Heart right ventricle (tissue), 16 donors: Measurements from ENCODE around the gene MAML2. TPM values are rescaled to one million over a fixed set of nuclear protein-coding genes. Genes with fewer than 3 reads are reported as not detected.
A peak's percentile ranks its signal among the peaks of the same experiment; 100 is the strongest.

Experiments used
- ATAC-seq, 8 donors: fragments of 200-7000 bp; cut with Tn5 transposase; one replicate each; pipeline ENCODE4 v1.9.1; 2020; ENCODE audit warnings: mild to moderate bottlenecking in 8 of 8, moderate library complexity in 8 of 8, moderate number of reproducible peaks in 1 of 8
- DNase-seq, 2 donors: peaks; one replicate each; pipeline ENCODE4 v3.0.0-alpha.2; 2020
- H3K27ac ChIP-seq, 10 donors: fragments of 200-600 bp; sonication (generic) in 2 of 10; one replicate each; pipeline versions ENCODE4 v1.5.0 to v1.8.0; 2020 to 2022; ENCODE audit warnings: mild to moderate bottlenecking in 3 of 10
- H3K27me3 ChIP-seq, 7 donors: fragments of 200-600 bp; one replicate each; pipeline ENCODE4 v1.8.0; 2021 to 2022; ENCODE audit warnings: mild to moderate bottlenecking in 2 of 7
- H3K36me3 ChIP-seq, 9 donors: fragments of 200-600 bp; sonication (generic) in 1 of 9; one replicate each; pipeline versions ENCODE4 v1.5.0 to v1.8.0; 2020 to 2022; ENCODE audit warnings: mild to moderate bottlenecking in 2 of 9
- H3K4me1 ChIP-seq, 9 donors: fragments of 200-600 bp; sonication (generic) in 1 of 9; one replicate each; pipeline versions ENCODE4 v1.5.0 to v1.8.0; 2020 to 2022; ENCODE audit warnings: mild to moderate bottlenecking in 4 of 9
- H3K4me3 ChIP-seq, 10 donors: fragments of 200-600 bp; sonication (generic) in 2 of 10; one replicate each; pipeline versions ENCODE4 v1.5.0 to v1.8.0; 2020 to 2022; ENCODE audit warnings: mild to moderate bottlenecking in 7 of 10, moderate library complexity in 2 of 10
- H3K9me3 ChIP-seq, 11 donors: fragments of 200-600 bp in 10 of 11; sonication (generic) in 2 of 11; one replicate each; pipeline versions ENCODE4 v1.5.0 to v1.8.0; 2013 to 2022; ENCODE audit warnings: mild to moderate bottlenecking in 2 of 11, control low read depth in 1 of 11, moderate library complexity in 1 of 11
- CTCF ChIP-seq, 9 donors: fragments of 200-600 bp; sonication (generic) in 2 of 9; IDR thresholded peaks; one replicate each; pipeline versions ENCODE4 v1.5.0 to v1.8.0; 2021 to 2022; ENCODE audit warnings: antibody characterized with exemption in 9 of 9, mild to moderate bottlenecking in 5 of 9, moderate library complexity in 1 of 9
- WGBS, 2 donors: extraction: QIAGEN DNeasy Blood & Tissue Kit; methylation state at CpG; one replicate each; pipeline ENCODE4 v1.1.7; 2013; ENCODE audit warnings: inconsistent platforms in 1 of 2; 5-methylcytosine and 5-hydroxymethylcytosine counted together
- intact Hi-C, 10 donors: fragments of 100-400 bp; cut with DNase I; formaldehyde crosslinking; loops; one replicate each; pipeline versions ENCODE4 v1.11.1 to v1.14.2; 2022
- polyA plus RNA-seq, 2 donors: library from polyadenylated mRNA; stranded (reverse); fragments of 200-250 nt; gene quantifications; one replicate each; pipeline ENCODE4 v1.2.3, GENCODE V29; 2013
- total RNA-seq, 10 donors: library from RNA; stranded (reverse); fragmentation: NEBNext Ultra II Directional in 3 of 10; extraction: Animal tissue kit (Norgen Biotek cat#: 25700) in 3 of 10; gene quantifications; one replicate each; pipeline versions ENCODE4 v1.2.1 to v1.2.4, GENCODE V29; 2021 to 2023
- donor health status: Arrhythmogenic right ventricular cardiomyopathy.
- donor health status: ischemic (EF 13 %, LVEDD 7.1; RV severe dilation, severe dysfunction).
- donor health status: healthy with polysubstance abuse.
- donor health status: DM: no; HTN: yes; CAD: no.
- donor health status: DM: no; HTN: no; CAD: no.
- donor health status: ischemic (EF 25% LVEDD 6.9; RV normal size, moderate dysfunction).
- donor health status: ischemic (EF 25% LVEDD 5.7; RV mildly dilated, moderate dysfunction).
- donor health status: healthy.
- donor health status: DM: yes; HTN: yes; CAD: no.
- donor health status: Ischemic cardiomyopathy.
- donor health status: ischemic (EF 35%, LVEDD 5.7; RV mildly dilated, moderate dysfunction).
- donor health status: nonischemic (EF 11% LVEDD 7.7; RV severe dilation, severe dysfunction).
- donor health status: DM: yes; HTN: yes; CAD: no.
- donor health status: PGD.
- donor health status: ischemic (EF 29% LVEDD 5.4; RV normal size, mild dysfunction).
- donor health status: nonischemic (EF 23%, LVEDD 6.1; RV moderate dilation, normal function).

Gene MAML2
- total and polyA plus RNA-seq, 12 donors = 1.3 to 6.1 (median 4.1) TPM

GRCh38 chr11:96119211-96119610 lies 223.8 kb downstream of the MAML2 start:
- no peak for ATAC-seq

GRCh38 chr11:96116376-96116775 lies 226.6 kb downstream of the MAML2 start:
- WGBS, 2 donors = 95 to 96% methylated on average over 3 of the region's 3 CpGs
- no peak overlapping the region for H3K27ac ChIP-seq
- no peaks in the 10 kb centered on the region for H3K9me3 ChIP-seq
- TF ChIP-seq CTCF (IDR thresholded peaks at IDR 0.05) = no peak
- no peaks in the 10 kb centered on the region for H3K36me3 ChIP-seq
- no peak overlapping the region for H3K4me3 ChIP-seq
- intact Hi-C loops = no loop called here
- DNase-seq = no peak
- no peaks in the 10 kb centered on the region for H3K27me3 ChIP-seq
- H3K4me1 ChIP-seq = peaks cover 2 to 35% (median 18%) of the 10 kb centered on the region in 9 donors
- no peak for ATAC-seq

More at GRCh38 chr11:96119211-96119610, 223.8 kb downstream of the MAML2 start:
- Histone ChIP-seq H3K27me3 (no peaks in the 10 kb centered on the region), H3K27ac (no peak overlapping the region), H3K9me3 (no peaks in the 10 kb centered on the region), H3K4me1 (peaks cover 0 to 10% (median 0%) of the 10 kb centered on the region in 9 donors), H3K4me3 (no peak overlapping the region), H3K36me3 (no peaks in the 10 kb centered on the region)
- TF ChIP-seq CTCF (IDR thresholded peaks at IDR 0.05) = no peak
- DNase-seq = no peak
- 65 to 87% methylated on average over 3 of the region's 3 CpGs for WGBS, 2 donors
- intact Hi-C loops = no loop called here

- peaks cover 2 to 35% (median 18%) of the 10 kb centered on the region in 9 donors for H3K4me1 ChIP-seq
- H3K27me3 ChIP-seq = no peaks in the 10 kb centered on the region
- intact Hi-C loops = no loop called here
- H3K4me3 ChIP-seq = no peak overlapping the region
- TF ChIP-seq CTCF (IDR thresholded peaks at IDR 0.05) = no peak
- H3K36me3 ChIP-seq = no peaks in the 10 kb centered on the region
- WGBS, 2 donors = 87 to 93% methylated on average over 5 of the region's 5 CpGs
- no peaks in the 10 kb centered on the region for H3K9me3 ChIP-seq
- no peak for DNase-seq
- ATAC-seq = no peak
- peak overlapping the region in 6 of 10 donors; percentile 45 to 80 (median 68) for H3K27ac ChIP-seq
Observed at GRCh38 chr11:96114178-96115064, 228.6 kb downstream of the MAML2 start.

- intact Hi-C loops = no loop called here
- Histone ChIP-seq H3K4me3 (peak overlapping the region in 2 of 10 donors; percentile 2 to 12), H3K27ac (peak overlapping the region in 9 of 10 donors; percentile 40 to 80 (median 65)), H3K9me3 (no peaks in the 10 kb centered on the region), H3K27me3 (no peaks in the 10 kb centered on the region), H3K4me1 (peaks cover 2 to 35% (median 18%) of the 10 kb centered on the region in 9 donors), H3K36me3 (no peaks in the 10 kb centered on the region)
- WGBS, 2 donors = 36 to 50% methylated on average over 4 of the region's 4 CpGs
- TF ChIP-seq CTCF (IDR thresholded peaks at IDR 0.05) = no peak
- ATAC-seq (peak in 7 of 8 donors; percentile 57 to 85 (median 66)), DNase-seq (no peak)
Observed at GRCh38 chr11:96113193-96113681, 229.8 kb downstream of the MAML2 start.
